ENCODE data around the gene AATF.

GRCh38 chr17:36920032-36921005 is 28.4 kb upstream of the AATF start:
- TF ChIP-seq, protein P1, sequence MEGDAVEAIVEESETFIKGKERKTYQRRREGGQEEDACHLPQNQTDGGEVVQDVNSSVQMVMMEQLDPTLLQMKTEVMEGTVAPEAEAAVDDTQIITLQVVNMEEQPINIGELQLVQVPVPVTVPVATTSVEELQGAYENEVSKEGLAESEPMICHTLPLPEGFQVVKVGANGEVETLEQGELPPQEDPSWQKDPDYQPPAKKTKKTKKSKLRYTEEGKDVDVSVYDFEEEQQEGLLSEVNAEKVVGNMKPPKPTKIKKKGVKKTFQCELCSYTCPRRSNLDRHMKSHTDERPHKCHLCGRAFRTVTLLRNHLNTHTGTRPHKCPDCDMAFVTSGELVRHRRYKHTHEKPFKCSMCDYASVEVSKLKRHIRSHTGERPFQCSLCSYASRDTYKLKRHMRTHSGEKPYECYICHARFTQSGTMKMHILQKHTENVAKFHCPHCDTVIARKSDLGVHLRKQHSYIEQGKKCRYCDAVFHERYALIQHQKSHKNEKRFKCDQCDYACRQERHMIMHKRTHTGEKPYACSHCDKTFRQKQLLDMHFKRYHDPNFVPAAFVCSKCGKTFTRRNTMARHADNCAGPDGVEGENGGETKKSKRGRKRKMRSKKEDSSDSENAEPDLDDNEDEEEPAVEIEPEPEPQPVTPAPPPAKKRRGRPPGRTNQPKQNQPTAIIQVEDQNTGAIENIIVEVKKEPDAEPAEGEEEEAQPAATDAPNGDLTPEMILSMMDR (IDR thresholded peaks at IDR 0.05 in 4 of 5, conservative IDR thresholded peaks at IDR 0.05 in 1 of 5): no peak
- TF ChIP-seq POLR2A (IDR thresholded peaks at IDR 0.05): no peak

Data from gastrocnemius medialis (tissue), 4 donors.